ENCODE data around the gene CELF1.
"Not testable (repeated sequence)": the region's sequence is repeated elsewhere in the genome, so short reads cannot be mapped to it uniquely, and the experiment has no call there.

The CELF1 gene

GRCh38 chr11:47571895-47572294 lies 19.0 kb upstream of the CELF1 start:
- Histone ChIP-seq H3K4me1 (ENCODE audit: insufficient read depth, low read length) (no peaks in the 10 kb centered on the region), H3K4me3 (ENCODE audit: low read depth in 1 of 2, low read length in 2 of 2) (no peak overlapping the region), H3K27me3 (ENCODE audit: control insufficient read depth in 1 of 2, insufficient read depth in 2 of 2, low read length in 2 of 2) (no peaks in the 10 kb centered on the region), H3K36me3 (ENCODE audit: insufficient read depth, low read length) (peaks cover 51% of the 10 kb centered on the region), H3K9ac (ENCODE audit: low read length) (no peak overlapping the region), H3K9me3 (ENCODE audit: low read length) (no peaks in the 10 kb centered on the region), H3K27ac (ENCODE audit: low read depth, low read length) (no peak overlapping the region)

GRCh38 chr11:47571357-47571729 lies 18.4 kb upstream of the CELF1 start:
- Histone ChIP-seq H3K4me1 (ENCODE audit: insufficient read depth, low read length) (peaks cover 4% of the 10 kb centered on the region), H3K9me3 (ENCODE audit: low read length) (no peaks in the 10 kb centered on the region), H3K36me3 (ENCODE audit: insufficient read depth, low read length) (peaks cover 51% of the 10 kb centered on the region), H3K27me3 (ENCODE audit: control insufficient read depth in 1 of 2, insufficient read depth in 2 of 2, low read length in 2 of 2) (no peaks in the 10 kb centered on the region), H3K4me3 (ENCODE audit: low read depth in 1 of 2, low read length in 2 of 2) (no peak overlapping the region), H3K9ac (ENCODE audit: low read length) (no peak overlapping the region), H3K27ac (ENCODE audit: low read depth, low read length) (no peak overlapping the region)

- no peak overlapping the region for H3K9ac ChIP-seq (ENCODE audit: low read length)
- H3K36me3 ChIP-seq (ENCODE audit: insufficient read depth, low read length) = peaks cover 50% of the 10 kb centered on the region
- H3K4me1 ChIP-seq (ENCODE audit: insufficient read depth, low read length) = peaks cover 7% of the 10 kb centered on the region
- no peaks in the 10 kb centered on the region for H3K27me3 ChIP-seq (ENCODE audit: control insufficient read depth in 1 of 2, insufficient read depth in 2 of 2, low read length in 2 of 2)
- H3K27ac ChIP-seq (ENCODE audit: low read depth, low read length) = no peak overlapping the region
- H3K4me3 ChIP-seq (ENCODE audit: low read depth in 1 of 2, low read length in 2 of 2) = no peak overlapping the region
- H3K9me3 ChIP-seq (ENCODE audit: low read length) = no peaks in the 10 kb centered on the region
These were observed 17.9 kb upstream of the CELF1 start for GRCh38 chr11:47570651-47571356.

DNA sequence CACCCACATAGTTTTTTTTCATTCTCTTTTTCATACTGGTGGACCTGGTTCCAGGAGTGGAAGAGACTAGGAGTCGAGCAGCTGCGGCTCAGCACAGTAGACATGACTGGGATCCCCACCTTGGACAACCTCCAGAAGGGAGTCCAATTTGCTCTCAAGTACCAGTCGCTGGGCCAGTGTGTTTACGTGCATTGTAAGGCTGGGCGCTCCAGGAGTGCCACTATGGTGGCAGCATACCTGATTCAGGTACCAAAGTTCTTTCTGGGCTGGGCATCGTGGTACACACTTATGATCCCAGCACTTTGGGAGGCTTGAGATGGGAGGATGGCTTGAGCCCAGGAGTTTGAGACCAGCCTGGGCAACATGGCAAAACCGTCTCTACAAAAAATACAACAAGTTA lies 16.7 kb upstream of the CELF1 start:
- no peak overlapping the region for H3K27ac ChIP-seq (ENCODE audit: low read depth, low read length)
- H3K4me1 ChIP-seq (ENCODE audit: insufficient read depth, low read length) = peaks cover 7% of the 10 kb centered on the region
- H3K9ac ChIP-seq (ENCODE audit: low read length) = no peak overlapping the region
- no peaks in the 10 kb centered on the region for H3K27me3 ChIP-seq (ENCODE audit: control insufficient read depth in 1 of 2, insufficient read depth in 2 of 2, low read length in 2 of 2)
- peaks cover 45% of the 10 kb centered on the region for H3K36me3 ChIP-seq (ENCODE audit: insufficient read depth, low read length)
- no peaks in the 10 kb centered on the region for H3K9me3 ChIP-seq (ENCODE audit: low read length)
- no peak overlapping the region for H3K4me3 ChIP-seq (ENCODE audit: low read depth in 1 of 2, low read length in 2 of 2)

DNA sequence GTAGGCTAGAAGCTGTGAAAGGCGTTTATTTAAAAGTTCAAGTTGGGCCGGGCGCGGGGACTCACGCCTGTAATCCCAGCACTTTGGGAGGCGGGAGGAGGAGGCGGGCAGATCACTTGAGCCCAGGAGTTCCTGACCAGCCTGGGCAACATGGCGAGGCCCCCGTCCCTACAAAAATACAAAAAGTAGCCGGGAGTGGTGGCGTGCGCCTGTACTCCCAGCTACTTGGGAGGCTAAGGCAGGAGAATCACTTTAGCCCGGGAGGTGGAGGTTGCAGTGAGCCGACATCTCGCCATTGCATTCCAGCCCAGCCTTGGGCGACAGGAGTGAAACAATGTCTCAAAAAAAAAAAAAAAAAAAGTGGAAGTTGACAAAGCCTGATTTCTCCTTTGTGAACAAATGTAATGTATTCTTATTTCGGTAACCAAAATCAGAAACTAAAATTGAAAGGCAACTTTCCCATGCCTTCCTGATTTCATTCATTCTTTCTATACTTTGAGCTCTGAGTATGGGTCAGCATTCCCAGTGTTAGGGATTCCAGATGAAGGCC lies 13.3 kb upstream of the CELF1 start:
- Histone ChIP-seq H3K4me3 (ENCODE audit: low read depth in 1 of 2, low read length in 2 of 2) (peak overlapping the region; percentile 95 to 98), H3K9ac (ENCODE audit: low read length) (peak overlapping the region; percentile 66), H3K27me3 (ENCODE audit: control insufficient read depth in 1 of 2, insufficient read depth in 2 of 2, low read length in 2 of 2) (no peaks in the 10 kb centered on the region), H3K9me3 (ENCODE audit: low read length) (no peaks in the 10 kb centered on the region), H3K4me1 (ENCODE audit: insufficient read depth, low read length) (peaks cover 7% of the 10 kb centered on the region), H3K27ac (ENCODE audit: low read depth, low read length) (peak overlapping the region; percentile 88), H3K36me3 (ENCODE audit: insufficient read depth, low read length) (peaks cover 19% of the 10 kb centered on the region)

GRCh38 chr11:47565340-47566148 lies 12.6 kb upstream of the CELF1 start, which contains the start of gene PTPMT1:
Gene PTPMT1, plus strand, starts transcription at chr11:47565599. Its CDS starts 24 bp downstream, at chr11:47565623.
- H3K4me1 ChIP-seq (ENCODE audit: insufficient read depth, low read length) = peaks cover 7% of the 10 kb centered on the region
- peaks cover 12% of the 10 kb centered on the region for H3K36me3 ChIP-seq (ENCODE audit: insufficient read depth, low read length)
- peak within 1 kb of the TSS; percentile 88 for H3K27ac ChIP-seq (ENCODE audit: low read depth, low read length)
- no peaks in the 10 kb centered on the region for H3K27me3 ChIP-seq (ENCODE audit: control insufficient read depth in 1 of 2, insufficient read depth in 2 of 2, low read length in 2 of 2)
- peak within 1 kb of the TSS; percentile 66 for H3K9ac ChIP-seq (ENCODE audit: low read length)
- no peaks in the 10 kb centered on the region for H3K9me3 ChIP-seq (ENCODE audit: low read length)
- peak within 1 kb of the TSS; percentile 95 to 98 for H3K4me3 ChIP-seq (ENCODE audit: low read depth in 1 of 2, low read length in 2 of 2)

- H3K9me3 ChIP-seq (ENCODE audit: low read length) = no peaks in the 10 kb centered on the region
- no peaks in the 10 kb centered on the region for H3K27me3 ChIP-seq (ENCODE audit: control insufficient read depth in 1 of 2, insufficient read depth in 2 of 2, low read length in 2 of 2)
- peak overlapping the region; percentile 66 for H3K9ac ChIP-seq (ENCODE audit: low read length)
- H3K27ac ChIP-seq (ENCODE audit: low read depth, low read length) = no peak overlapping the region
- H3K4me3 ChIP-seq (ENCODE audit: low read depth in 1 of 2, low read length in 2 of 2) = peak overlapping the region; percentile 95 to 98
- H3K4me1 ChIP-seq (ENCODE audit: insufficient read depth, low read length) = peaks cover 7% of the 10 kb centered on the region
- H3K36me3 ChIP-seq (ENCODE audit: insufficient read depth, low read length) = peaks cover 6% of the 10 kb centered on the region
These were observed 12.0 kb upstream of the CELF1 start for GRCh38 chr11:47564933-47565339.

DNA sequence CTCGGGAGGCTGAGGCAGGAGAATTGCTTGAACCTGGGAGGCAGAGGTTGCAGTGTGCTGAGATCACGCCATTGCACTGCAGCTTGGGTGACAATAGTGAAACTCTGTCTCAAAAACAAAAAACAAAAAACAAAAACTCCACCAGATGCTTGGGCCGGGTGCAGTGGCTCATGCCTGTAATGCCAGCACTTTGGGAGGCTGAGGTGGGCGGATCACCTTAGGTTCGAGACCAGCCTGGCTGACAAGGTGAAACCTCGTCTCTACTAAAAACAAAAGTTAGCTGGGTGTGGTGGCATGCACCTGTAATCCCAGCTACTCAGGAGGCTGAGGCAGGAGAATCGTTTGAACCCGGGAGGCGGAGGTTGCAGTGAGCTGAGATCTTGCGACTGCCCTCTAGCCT lies 11.4 kb upstream of the CELF1 start:
- H3K27me3 ChIP-seq (ENCODE audit: control insufficient read depth in 1 of 2, insufficient read depth in 2 of 2, low read length in 2 of 2); H3K9me3 ChIP-seq (ENCODE audit: low read length); H3K27ac ChIP-seq (ENCODE audit: low read depth, low read length); H3K4me3 ChIP-seq (ENCODE audit: low read depth in 1 of 2, low read length in 2 of 2); H3K36me3 ChIP-seq (ENCODE audit: insufficient read depth, low read length); H3K9ac ChIP-seq (ENCODE audit: low read length); H3K4me1 ChIP-seq (ENCODE audit: insufficient read depth, low read length): not testable (repeated sequence)

DNA sequence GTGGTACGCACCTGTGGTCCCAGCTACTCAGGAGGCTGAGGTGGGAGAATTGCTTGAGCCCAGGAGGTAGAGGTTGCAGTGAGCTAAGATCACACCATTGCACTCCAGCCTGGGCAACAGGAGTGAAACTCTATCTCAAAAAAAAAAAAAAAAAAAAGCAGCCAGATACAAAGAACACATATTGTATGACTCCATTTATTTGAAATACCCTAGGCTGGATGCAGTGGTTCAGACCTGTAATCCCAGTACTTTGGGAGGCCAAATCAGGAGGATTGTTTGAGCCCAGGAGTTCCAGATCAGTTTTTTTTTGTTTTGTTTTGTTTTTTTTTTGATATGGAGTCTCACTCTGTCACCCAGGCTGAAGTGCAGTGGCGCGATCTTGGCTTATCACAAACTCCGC lies 9.5 kb upstream of the CELF1 start:
- not testable (repeated sequence) for H3K36me3 ChIP-seq (ENCODE audit: insufficient read depth, low read length); H3K9ac ChIP-seq (ENCODE audit: low read length); H3K4me3 ChIP-seq (ENCODE audit: low read depth in 1 of 2, low read length in 2 of 2); H3K9me3 ChIP-seq (ENCODE audit: low read length); H3K27ac ChIP-seq (ENCODE audit: low read depth, low read length); H3K4me1 ChIP-seq (ENCODE audit: insufficient read depth, low read length); H3K27me3 ChIP-seq (ENCODE audit: control insufficient read depth in 1 of 2, insufficient read depth in 2 of 2, low read length in 2 of 2)

DNA sequence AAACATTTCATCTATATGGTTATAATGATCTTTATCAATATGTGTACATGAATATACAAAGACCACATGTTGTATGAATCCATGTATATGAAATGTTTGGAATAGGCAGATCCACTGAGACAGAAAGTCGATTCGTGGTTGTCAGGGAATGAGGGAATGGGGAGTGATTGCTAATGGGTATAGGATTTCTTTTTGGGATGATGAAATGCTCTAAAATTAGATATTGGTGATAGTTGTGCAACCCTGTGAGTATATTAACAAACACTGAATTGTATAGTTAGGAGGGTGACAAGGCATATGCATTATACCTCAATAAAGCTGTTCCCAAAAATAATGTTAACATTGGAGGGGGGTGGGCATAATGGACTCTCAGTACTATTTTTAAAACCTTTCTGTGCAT lies 7.5 kb upstream of the CELF1 start:
- no peak overlapping the region for H3K4me3 ChIP-seq (ENCODE audit: low read depth in 1 of 2, low read length in 2 of 2)
- H3K9ac ChIP-seq (ENCODE audit: low read length) = no peak overlapping the region
- no peaks in the 10 kb centered on the region for H3K36me3 ChIP-seq (ENCODE audit: insufficient read depth, low read length)
- H3K27me3 ChIP-seq (ENCODE audit: control insufficient read depth in 1 of 2, insufficient read depth in 2 of 2, low read length in 2 of 2) = no peaks in the 10 kb centered on the region
- no peaks in the 10 kb centered on the region for H3K4me1 ChIP-seq (ENCODE audit: insufficient read depth, low read length)
- H3K9me3 ChIP-seq (ENCODE audit: low read length) = no peaks in the 10 kb centered on the region
- H3K27ac ChIP-seq (ENCODE audit: low read depth, low read length) = no peak overlapping the region

DNA sequence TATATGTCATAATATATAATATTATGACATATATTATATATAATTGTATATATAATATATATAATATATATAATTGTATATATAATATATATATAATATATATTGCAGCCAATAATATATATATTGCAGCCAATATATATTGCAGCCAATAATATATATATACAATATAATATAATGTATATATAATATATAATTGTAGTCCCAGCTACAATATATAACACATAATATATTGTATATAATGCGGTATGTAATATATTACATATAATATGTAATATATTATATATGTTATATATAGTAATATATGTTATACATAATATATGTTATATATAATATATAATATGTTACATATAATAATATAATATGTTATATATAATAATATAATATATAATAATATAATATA lies 5.8 kb upstream of the CELF1 start:
- H3K4me3 ChIP-seq (ENCODE audit: low read depth in 1 of 2, low read length in 2 of 2) = no peak overlapping the region
- no peaks in the 10 kb centered on the region for H3K36me3 ChIP-seq (ENCODE audit: insufficient read depth, low read length)
- H3K4me1 ChIP-seq (ENCODE audit: insufficient read depth, low read length) = no peaks in the 10 kb centered on the region
- no peak overlapping the region for H3K9ac ChIP-seq (ENCODE audit: low read length)
- H3K27me3 ChIP-seq (ENCODE audit: control insufficient read depth in 1 of 2, insufficient read depth in 2 of 2, low read length in 2 of 2) = no peaks in the 10 kb centered on the region
- no peak overlapping the region for H3K27ac ChIP-seq (ENCODE audit: low read depth, low read length)
- H3K9me3 ChIP-seq (ENCODE audit: low read length) = no peaks in the 10 kb centered on the region
